Activated naive CD4-positive, alpha-beta T cell treated with anti-CD3 and anti-CD28 coated beads, Interleukin-2, amount 10 ng/mL, durations not matched to agents 7 days and 5 days (primary cell): ENCODE data around the gene LAMA1.

Experiments used
- CTCF ChIA-PET: fragments of 350-600 bp; sonication (Branson Sonifier 250); formaldehyde crosslinking; loops from one replicate; lab custom pipeline; 2021; ENCODE audit warnings: antibody characterized with exemption; lab: Charles Lee
- DNase-seq: peaks from one replicate; pipeline ENCODE4 v3.0.0-alpha.2; 2020
- H3K27ac Mint-ChIP-seq: one replicate; pipeline ENCODE4 v1.8.0; 2021; ENCODE audit warnings: mild to moderate bottlenecking, moderate library complexity, mixed read lengths
- H3K27me3 Mint-ChIP-seq: one replicate; pipeline ENCODE4 v1.8.0; 2021; ENCODE audit warnings: mild to moderate bottlenecking, mixed read lengths
- H3K36me3 Mint-ChIP-seq: one replicate; pipeline ENCODE4 v1.8.0; 2021; ENCODE audit warnings: mixed read lengths
- H3K4me1 Mint-ChIP-seq: one replicate; pipeline ENCODE4 v1.8.0; 2021; ENCODE audit warnings: mixed read lengths
- H3K4me3 Mint-ChIP-seq: one replicate; pipeline ENCODE4 v1.8.0; 2021; ENCODE audit warnings: mild to moderate bottlenecking, moderate library complexity, mixed read lengths
- H3K9me3 Mint-ChIP-seq: one replicate; pipeline ENCODE4 v1.8.0; 2021; ENCODE audit warnings: mixed read lengths

The LAMA1 gene

GRCh38 chr18:7049951-7050350, 67.6 kb downstream of the LAMA1 start:
- Mint-ChIP-seq H3K4me3 (no peak overlapping the region), H3K4me1 (no peaks in the 10 kb centered on the region), H3K9me3 (peaks cover 4% of the 10 kb centered on the region), H3K27me3 (no peaks in the 10 kb centered on the region), H3K27ac (no peak overlapping the region), H3K36me3 (no peaks in the 10 kb centered on the region)
- no peak for DNase-seq
- CTCF ChIA-PET: no interaction called here

- no peaks in the 10 kb centered on the region for H3K36me3 Mint-ChIP-seq
- H3K27ac Mint-ChIP-seq: no peak overlapping the region
- no peaks in the 10 kb centered on the region for H3K4me1 Mint-ChIP-seq
- CTCF ChIA-PET: no interaction called here
- no peaks in the 10 kb centered on the region for H3K27me3 Mint-ChIP-seq
- peaks cover 2% of the 10 kb centered on the region for H3K9me3 Mint-ChIP-seq
- no peak overlapping the region for H3K4me3 Mint-ChIP-seq
- DNase-seq: no peak
Measured at GRCh38 chr18:7048081-7048480, 69.5 kb downstream of the LAMA1 start.

GRCh38 chr18:7047336-7047735, 70.3 kb downstream of the LAMA1 start:
- H3K9me3 Mint-ChIP-seq: no peaks in the 10 kb centered on the region
- DNase-seq: no peak
- CTCF ChIA-PET: no interaction called here

DNA sequence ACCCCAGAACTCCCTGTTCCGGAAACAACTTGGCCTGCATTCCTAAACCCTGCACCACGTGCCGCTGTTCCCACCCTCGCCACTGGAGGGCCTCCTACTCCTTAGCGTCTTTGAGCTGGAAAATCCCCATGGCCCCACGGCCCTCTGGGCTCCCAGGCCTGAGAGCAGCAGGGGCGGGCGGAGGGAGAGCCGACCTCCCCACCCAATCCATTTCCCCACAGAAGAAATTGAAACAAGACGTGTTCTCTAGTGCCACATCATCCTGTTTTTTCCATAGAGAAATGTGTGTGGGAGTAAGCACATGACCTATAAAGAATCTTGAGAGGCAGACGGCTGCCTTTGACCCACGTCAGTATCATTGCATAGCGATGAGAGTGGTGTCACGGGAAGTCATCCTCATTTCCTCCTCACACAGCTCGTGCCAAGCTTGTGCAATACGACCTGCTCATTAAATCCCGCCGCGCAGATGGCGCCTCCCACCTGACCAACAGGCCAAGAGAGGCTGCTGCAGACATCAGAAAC, 79.2 kb downstream of the LAMA1 start:
- Mint-ChIP-seq H3K4me1 (no peaks in the 10 kb centered on the region), H3K9me3 (peaks cover 4% of the 10 kb centered on the region), H3K4me3 (no peak overlapping the region), H3K27me3 (no peaks in the 10 kb centered on the region), H3K27ac (no peak overlapping the region), H3K36me3 (no peaks in the 10 kb centered on the region)
- CTCF ChIA-PET: no interaction called here
- no peak for DNase-seq

More at GRCh38 chr18:7047336-7047735, 70.3 kb downstream of the LAMA1 start:
- no peaks in the 10 kb centered on the region for H3K36me3 Mint-ChIP-seq
- no peak overlapping the region for H3K27ac Mint-ChIP-seq
- H3K4me3 Mint-ChIP-seq: no peak overlapping the region
- no peaks in the 10 kb centered on the region for H3K27me3 Mint-ChIP-seq
- H3K4me1 Mint-ChIP-seq: no peaks in the 10 kb centered on the region

DNA sequence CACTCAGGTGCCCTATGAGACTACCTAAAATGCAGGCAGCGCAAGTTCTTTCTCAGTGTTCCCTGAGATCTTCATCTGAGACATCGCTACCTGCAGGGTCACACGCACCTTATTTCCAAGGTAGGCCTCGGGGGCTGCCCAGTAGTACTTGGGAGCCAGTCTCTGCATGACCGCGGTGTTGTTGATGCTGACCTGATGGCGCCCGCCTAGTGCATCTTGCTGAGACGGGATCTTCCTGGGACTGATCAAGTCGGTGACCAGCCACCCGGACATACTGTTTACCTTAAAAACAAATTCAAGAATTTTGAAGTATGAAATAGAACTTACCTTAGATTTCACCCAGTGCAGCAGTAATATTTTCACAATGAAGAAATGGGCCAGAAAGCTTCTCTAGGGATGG, 80.1 kb downstream of the LAMA1 start:
- Mint-ChIP-seq H3K4me3 (no peak overlapping the region), H3K9me3 (peaks cover 4% of the 10 kb centered on the region), H3K4me1 (no peaks in the 10 kb centered on the region), H3K27ac (no peak overlapping the region), H3K27me3 (no peaks in the 10 kb centered on the region), H3K36me3 (no peaks in the 10 kb centered on the region)
- DNase-seq: no peak
- CTCF ChIA-PET: no interaction called here

- CTCF ChIA-PET: interaction anchor here (0.6 to 1.0 kb wide), 2 partner anchors 150 to 185 kb away, joined by 3 read pairs; no protein-coding TSS in a partner anchor
- peaks cover 2% of the 10 kb centered on the region for H3K9me3 Mint-ChIP-seq
- no peak overlapping the region for H3K27ac Mint-ChIP-seq
- no peak for DNase-seq
- H3K27me3 Mint-ChIP-seq: no peaks in the 10 kb centered on the region
- H3K36me3 Mint-ChIP-seq: no peaks in the 10 kb centered on the region
- no peaks in the 10 kb centered on the region for H3K4me1 Mint-ChIP-seq
- H3K4me3 Mint-ChIP-seq: no peak overlapping the region
Measured at GRCh38 chr18:7035807-7036206, 81.8 kb downstream of the LAMA1 start.

DNA sequence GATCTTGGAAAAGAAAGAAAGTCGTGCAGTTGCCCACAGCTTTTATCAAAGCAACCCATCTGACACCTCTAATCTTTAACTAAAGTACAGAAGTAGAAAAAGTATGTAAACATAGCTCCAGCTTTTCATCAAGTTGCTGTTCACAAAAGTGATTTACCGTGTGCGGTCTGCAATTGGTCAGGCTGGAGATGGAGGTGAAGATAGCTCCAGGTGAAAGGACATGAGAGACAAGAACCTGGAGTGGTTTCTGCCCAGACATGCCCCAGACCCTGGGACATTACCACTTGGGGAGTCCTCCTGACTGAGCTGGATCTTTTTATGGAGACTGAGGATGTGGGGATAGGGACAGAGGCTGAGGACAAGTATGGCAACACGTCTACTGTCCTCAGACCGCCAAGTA, 82.7 kb downstream of the LAMA1 start:
- H3K4me1 Mint-ChIP-seq: no peaks in the 10 kb centered on the region
- H3K36me3 Mint-ChIP-seq: no peaks in the 10 kb centered on the region
- no peak overlapping the region for H3K4me3 Mint-ChIP-seq
- H3K27me3 Mint-ChIP-seq: no peaks in the 10 kb centered on the region
- DNase-seq: no peak
- CTCF ChIA-PET: interaction anchor here (1.0 kb wide), 1 partner anchor 150 kb away, joined by 3 read pairs; no protein-coding TSS in a partner anchor
- no peak overlapping the region for H3K27ac Mint-ChIP-seq
- peaks cover 4% of the 10 kb centered on the region for H3K9me3 Mint-ChIP-seq

GRCh38 chr18:7032537-7032936, 85.1 kb downstream of the LAMA1 start:
- no peaks in the 10 kb centered on the region for H3K27me3 Mint-ChIP-seq
- H3K4me3 Mint-ChIP-seq: no peak overlapping the region
- H3K9me3 Mint-ChIP-seq: peaks cover 1% of the 10 kb centered on the region
- H3K36me3 Mint-ChIP-seq: no peaks in the 10 kb centered on the region
- H3K27ac Mint-ChIP-seq: no peak overlapping the region
- CTCF ChIA-PET: no interaction called here
- no peaks in the 10 kb centered on the region for H3K4me1 Mint-ChIP-seq
- DNase-seq: no peak

GRCh38 chr18:7028625-7029024, 89.0 kb downstream of the LAMA1 start:
- DNase-seq: no peak
- H3K36me3 Mint-ChIP-seq: no peaks in the 10 kb centered on the region
- H3K4me3 Mint-ChIP-seq: no peak overlapping the region

DNA sequence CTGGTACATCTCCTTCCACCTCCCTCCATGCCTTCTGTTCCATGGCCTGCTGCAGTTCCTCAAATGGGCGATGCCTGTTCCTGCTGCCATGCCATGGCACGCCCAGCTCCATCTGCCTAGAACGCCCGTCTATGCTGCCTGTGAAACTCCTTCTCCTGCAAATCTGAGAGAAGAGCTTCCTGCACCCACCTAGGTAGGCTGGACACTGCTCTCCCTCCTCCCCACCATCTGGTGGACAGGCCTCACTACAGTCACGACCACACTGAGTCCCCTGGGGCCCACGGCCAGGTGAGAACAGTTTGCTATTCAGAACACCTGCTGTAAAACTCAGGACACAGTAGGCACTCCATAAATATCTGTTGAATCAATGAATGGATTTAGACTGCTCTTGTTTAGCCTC, 92.4 kb downstream of the LAMA1 start:
- no peak for DNase-seq
- no peak overlapping the region for H3K27ac Mint-ChIP-seq
- CTCF ChIA-PET: interaction anchor here (0.6 kb wide), 1 partner anchor 478 kb away, joined by 3 read pairs; no protein-coding TSS in a partner anchor
- no peaks in the 10 kb centered on the region for H3K36me3 Mint-ChIP-seq
- no peaks in the 10 kb centered on the region for H3K4me1 Mint-ChIP-seq
- H3K27me3 Mint-ChIP-seq: no peaks in the 10 kb centered on the region
- H3K4me3 Mint-ChIP-seq: no peak overlapping the region
- peaks cover 8% of the 10 kb centered on the region for H3K9me3 Mint-ChIP-seq

More at GRCh38 chr18:7028625-7029024, 89.0 kb downstream of the LAMA1 start:
- H3K9me3 Mint-ChIP-seq: peaks cover 8% of the 10 kb centered on the region
- no peak overlapping the region for H3K27ac Mint-ChIP-seq
- H3K4me1 Mint-ChIP-seq: no peaks in the 10 kb centered on the region
- no peaks in the 10 kb centered on the region for H3K27me3 Mint-ChIP-seq
- CTCF ChIA-PET: no interaction called here

GRCh38 chr18:7023581-7023980, 94.0 kb downstream of the LAMA1 start:
- CTCF ChIA-PET: no interaction called here
- Mint-ChIP-seq H3K36me3 (no peaks in the 10 kb centered on the region), H3K27me3 (no peaks in the 10 kb centered on the region), H3K27ac (no peak overlapping the region), H3K4me3 (no peak overlapping the region), H3K4me1 (no peaks in the 10 kb centered on the region), H3K9me3 (peaks cover 8% of the 10 kb centered on the region)
- DNase-seq: no peak

GRCh38 chr18:7023063-7023580, 94.5 kb downstream of the LAMA1 start:
- H3K27me3 Mint-ChIP-seq: no peaks in the 10 kb centered on the region
- CTCF ChIA-PET: no interaction called here
- H3K9me3 Mint-ChIP-seq: peaks cover 8% of the 10 kb centered on the region
- no peak overlapping the region for H3K27ac Mint-ChIP-seq
- H3K4me3 Mint-ChIP-seq: no peak overlapping the region
- no peaks in the 10 kb centered on the region for H3K4me1 Mint-ChIP-seq
- DNase-seq: no peak
- H3K36me3 Mint-ChIP-seq: no peaks in the 10 kb centered on the region

GRCh38 chr18:7021994-7022840, 95.4 kb downstream of the LAMA1 start:
- Mint-ChIP-seq H3K4me1 (no peaks in the 10 kb centered on the region), H3K27me3 (no peaks in the 10 kb centered on the region), H3K27ac (no peak overlapping the region), H3K36me3 (no peaks in the 10 kb centered on the region), H3K4me3 (no peak overlapping the region), H3K9me3 (peaks cover 8% of the 10 kb centered on the region)
- no peak for DNase-seq
- CTCF ChIA-PET: no interaction called here

DNA sequence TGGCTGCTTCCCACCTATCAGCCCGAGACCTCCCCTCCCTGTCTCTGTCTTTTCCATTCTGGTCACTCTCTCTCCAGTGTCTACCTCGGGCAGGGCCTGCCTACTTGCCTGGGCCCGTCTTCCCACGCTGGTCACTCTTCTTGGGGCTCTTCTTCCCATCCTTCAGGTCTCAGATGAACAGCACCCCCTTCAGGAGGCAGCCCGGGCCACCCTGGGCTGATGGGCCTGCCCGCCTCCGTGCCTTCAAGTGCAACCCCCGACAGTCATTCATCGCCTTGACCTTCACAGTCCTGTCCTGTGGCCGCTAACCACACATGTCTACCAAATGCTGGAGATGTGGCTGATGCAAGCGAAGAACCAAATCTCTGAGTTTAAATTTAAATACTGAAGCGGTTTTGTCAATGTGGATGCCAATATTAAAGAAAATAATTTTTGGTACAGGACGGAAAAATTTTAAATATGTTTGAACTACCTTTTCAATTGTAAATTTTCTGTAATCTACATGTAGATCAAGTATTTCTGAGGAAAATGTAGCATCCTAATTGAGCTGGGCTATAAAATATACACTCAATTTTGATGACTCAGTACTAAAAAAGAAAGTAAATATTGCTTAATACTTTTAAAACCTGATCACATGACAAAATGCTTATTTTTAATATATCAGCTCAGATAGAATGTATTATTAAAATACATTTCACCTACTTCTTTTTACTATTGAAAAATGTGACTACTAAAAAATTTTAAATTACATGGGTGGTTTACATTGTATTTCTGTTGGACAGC, 96.4 kb downstream of the LAMA1 start:
- CTCF ChIA-PET: no interaction called here
- H3K27ac Mint-ChIP-seq: no peak overlapping the region
- DNase-seq: no peak
- H3K4me3 Mint-ChIP-seq: no peak overlapping the region
- no peaks in the 10 kb centered on the region for H3K4me1 Mint-ChIP-seq
- H3K9me3 Mint-ChIP-seq: peaks cover 7% of the 10 kb centered on the region
- no peaks in the 10 kb centered on the region for H3K27me3 Mint-ChIP-seq
- H3K36me3 Mint-ChIP-seq: no peaks in the 10 kb centered on the region
